ENCODE data around the gene ETAA1. TPM values are rescaled to one million over a fixed set of nuclear protein-coding genes. Genes with fewer than 3 reads are reported as not detected.

The ETAA1 gene
- total and polyA plus RNA-seq, 2 of the 4 experiments (the other 2 are of a cell fraction), result 6.9 to 8.1 TPM

DNA sequence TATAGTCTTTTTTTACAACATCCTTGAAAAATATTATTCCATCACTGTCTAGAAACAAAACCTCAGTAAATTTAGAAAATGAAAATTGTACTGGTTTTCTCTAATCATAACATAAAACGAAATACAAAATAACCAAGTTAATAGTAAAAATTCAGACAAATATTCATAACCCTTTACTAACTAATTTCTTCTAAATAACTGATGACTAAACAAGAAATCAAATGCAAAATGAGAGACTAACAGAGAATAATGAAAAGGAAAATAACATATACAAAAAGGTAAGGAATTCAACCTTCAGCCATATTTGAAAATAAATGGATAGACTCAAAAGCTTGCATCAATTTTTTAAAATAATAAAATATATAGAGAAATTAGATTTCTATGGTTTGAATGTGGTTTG is 18.6 kb upstream of the ETAA1 start:
- in situ Hi-C loops (cut with MboI; ENCODE audit: low sequenced_read_pairs) (no loop called here), dilution Hi-C loops (cut with HindIII; ENCODE audit: low sequenced_read_pairs, unreplicated experiment) (no loop called here), intact Hi-C loops (cut with micrococcal nuclease) (no loop called here)
- Histone ChIP-seq H2AK5ac (ENCODE audit: low read depth, low read length) (no peak overlapping the region), H3K14ac (replicated peaks; ENCODE audit: low read depth, low read length) (no peak overlapping the region), H3K4me2 (ENCODE audit: low read depth, low read length) (no peak overlapping the region), H3K56ac (ENCODE audit: extremely low read depth, insufficient read depth, low read length) (no peak overlapping the region), H3K18ac (ENCODE audit: low read depth, low read length) (no peak overlapping the region), H2AFZ (replicated peaks; ENCODE audit: low read length, poor library complexity) (no peak overlapping the region), H2BK20ac (ENCODE audit: low read depth, low read length) (no peak overlapping the region), H3K27me3 (ENCODE audit: control insufficient read depth, insufficient read depth, low read length) (no peaks in the 10 kb centered on the region), H3K4ac (ENCODE audit: low read depth, low read length) (no peak overlapping the region), H3K79me1 (ENCODE audit: low read depth in 1 of 2, low read length in 2 of 2) (no peaks in the 10 kb centered on the region), H3K36me3 (ENCODE audit: control insufficient read depth, insufficient read depth, low read length) (no peaks in the 10 kb centered on the region), H4K91ac (ENCODE audit: insufficient read depth, low read depth, low read length) (no peak overlapping the region), H2AK9ac (replicated peaks; ENCODE audit: low read depth, low read length, poor library complexity) (no peak overlapping the region), H3K9ac (ENCODE audit: low read depth, low read length) (no peak overlapping the region), H2BK5ac (ENCODE audit: low read depth, low read length, poor library complexity, severe bottlenecking) (no peak overlapping the region), H2BK15ac (ENCODE audit: low read depth, low read length) (no peak overlapping the region), H3K23ac (ENCODE audit: low read depth, low read length) (no peak overlapping the region), H3K9me3 (ENCODE audit: control insufficient read depth, insufficient read depth, low read length) (peaks cover 5% of the 10 kb centered on the region), H3K4me3 (ENCODE audit: insufficient read depth, low read depth, low read length) (no peak overlapping the region), H2BK120ac (ENCODE audit: low read depth, low read length) (no peak overlapping the region), H3K27ac (ENCODE audit: insufficient read depth, low read length) (no peak overlapping the region), H4K8ac (ENCODE audit: low read depth in 2 of 2, low read length in 2 of 2) (no peak overlapping the region), H4K5ac (ENCODE audit: low read depth, low read length) (no peak overlapping the region), H3K4me1 (ENCODE audit: control insufficient read depth, insufficient read depth, low read length) (no peaks in the 10 kb centered on the region), H3K9me1 (ENCODE audit: insufficient read depth, low read length) (0 out of 2 replicates have a peak, but pooled peaks cover 3% of the 10 kb centered on the region), H4K20me1 (ENCODE audit: insufficient read depth, low read length) (no peaks in the 10 kb centered on the region)
- ATAC-seq (ENCODE audit: low read depth) (no peak), DNase-seq (no peak)
- WGBS, 2 experiments (ENCODE audit: extremely low coverage in 2 of 2, insufficient read length in 1 of 2), result no CpG with 5 or more reads among the region's 1 CpG
- ChIA-PET POLR2A (ENCODE audit: unreplicated experiment) (no interaction called here), CTCF (interaction anchor here (0.6 kb wide), 1 partner anchor 22 kb away, joined by 3 read pairs; no protein-coding TSS in a partner anchor)
- no TSS peak for BruUV-seq (replicated peaks)
- TF ChIP-seq RFX5 (IDR thresholded peaks at IDR 0.05; ENCODE audit: low read depth, low read length), result no peak

Data from IMR-90 (cell line).